GM04503 (cell line): ENCODE data around the gene TMPRSS4.
"Not testable (repeated sequence)": the region's sequence is repeated elsewhere in the genome, so short reads cannot be mapped to it uniquely, and the experiment has no call there.

Experiments used
- DNase-seq: peaks from one replicate; pipeline ENCODE4 v3.0.0-alpha.2; 2012; ENCODE audit warnings: low read depth

TMPRSS4 gene

GRCh38 chr11:118056806-118057205 is 20.1 kb upstream of the TMPRSS4 start:
- DNase-seq = no peak

GRCh38 chr11:118057251-118058145 is 19.4 kb upstream of the TMPRSS4 start:
- no peak for DNase-seq

GRCh38 chr11:118058311-118059245 is 18.3 kb upstream of the TMPRSS4 start:
- no peak for DNase-seq

GRCh38 chr11:118059246-118059940 is 17.5 kb upstream of the TMPRSS4 start:
- no peak for DNase-seq

GRCh38 chr11:118060081-118060661 is 16.7 kb upstream of the TMPRSS4 start:
- no peak for DNase-seq

- DNase-seq = no peak
Measured at GRCh38 chr11:118060869-118061268, 16.0 kb upstream of the TMPRSS4 start.

GRCh38 chr11:118061586-118062125 is 15.2 kb upstream of the TMPRSS4 start:
- DNase-seq = no peak

GRCh38 chr11:118062181-118062580 is 14.7 kb upstream of the TMPRSS4 start:
- DNase-seq = not testable (repeated sequence)

GRCh38 chr11:118062631-118063030 is 14.2 kb upstream of the TMPRSS4 start:
- not testable (repeated sequence) for DNase-seq

GRCh38 chr11:118064956-118065355 is 11.9 kb upstream of the TMPRSS4 start:
- no peak for DNase-seq

- DNase-seq = no peak
Measured at GRCh38 chr11:118065384-118065783, 11.5 kb upstream of the TMPRSS4 start.

- DNase-seq = no peak
Measured at GRCh38 chr11:118067006-118067405, 9.9 kb upstream of the TMPRSS4 start.

- DNase-seq = no peak
Measured at GRCh38 chr11:118068206-118068944, 8.5 kb upstream of the TMPRSS4 start.

- DNase-seq = no peak
Measured at GRCh38 chr11:118068945-118069612, 7.8 kb upstream of the TMPRSS4 start.

GRCh38 chr11:118071416-118072030 is 5.4 kb upstream of the TMPRSS4 start:
- no peak for DNase-seq

GRCh38 chr11:118073554-118073953 is 3.3 kb upstream of the TMPRSS4 start:
- DNase-seq = no peak

- DNase-seq = no peak
Measured at GRCh38 chr11:118074091-118074685, 2.7 kb upstream of the TMPRSS4 start.

- DNase-seq = no peak
Measured at GRCh38 chr11:118074785-118075184, 2.1 kb upstream of the TMPRSS4 start.

GRCh38 chr11:118078911-118079411 is 2.1 kb downstream of the TMPRSS4 start:
- no peak for DNase-seq
